HG02642 (cell line): ENCODE results near the gene ARHGAP23.

Experiments
- ATAC-seq: cut with Tn5 transposase; IDR thresholded peaks from one replicate; pipeline ENCODE4 v1.9.1; 2021; ENCODE audit warnings: mild to moderate bottlenecking; ENCODE audit not compliant: unreplicated experiment, poor library complexity

Gene ARHGAP23

GRCh38 chr17:38560503-38561318, 132.4 kb downstream of the ARHGAP23 start:
- ATAC-seq = no peak

- no peak for ATAC-seq
Measured at GRCh38 chr17:38561416-38562214, 133.4 kb downstream of the ARHGAP23 start.
